ENCODE measurements around the gene ALOX15. TPM values are rescaled to one million over a fixed set of nuclear protein-coding genes. Genes with fewer than 3 reads are reported as not detected.
A peak's percentile ranks its signal among the peaks of the same experiment; 100 is the strongest.
"Not testable (repeated sequence)": the region's sequence is repeated elsewhere in the genome, so short reads cannot be mapped to it uniquely, and the experiment has no call there.

Gene ALOX15
- total RNA-seq, 4 donors from 2014 or later = not detected

GRCh38 chr17:4596636-4597380 lies 44.7 kb downstream of the ALOX15 start:
- H3K27ac ChIP-seq = no peak overlapping the region
- H3K4me1 ChIP-seq = no peaks in the 10 kb centered on the region
- intact Hi-C loops (cut with DNase I) = no loop called here
- DNase-seq = no peak
- TF ChIP-seq CTCF (IDR thresholded peaks at IDR 0.05) = no peak
- TF ChIP-seq POLR2A (IDR thresholded peaks at IDR 0.05) = no peak
- no peaks in the 10 kb centered on the region for H3K9me3 ChIP-seq
- H3K27me3 ChIP-seq = no peaks in the 10 kb centered on the region
- H3K4me3 ChIP-seq (replicated peaks in 1 of 3) = no peak overlapping the region
- H3K36me3 ChIP-seq = no peaks in the 10 kb centered on the region
- 96 to 98% methylated on average over 21 to 26 of the region's 36 CpGs for WGBS, 2 donors

GRCh38 chr17:4595685-4596342 lies 45.7 kb downstream of the ALOX15 start:
- WGBS, 2 donors = 91 to 97% methylated on average over 10 to 11 of the region's 23 CpGs
- H3K9me3 ChIP-seq; H3K27me3 ChIP-seq; H3K27ac ChIP-seq; H3K4me3 ChIP-seq (replicated peaks in 1 of 3); intact Hi-C loops (cut with DNase I); H3K4me1 ChIP-seq; H3K36me3 ChIP-seq; DNase-seq: not testable (repeated sequence)

- Histone ChIP-seq H3K27ac (no peak overlapping the region), H3K36me3 (no peaks in the 10 kb centered on the region), H3K9me3 (no peaks in the 10 kb centered on the region), H3K4me3 (replicated peaks in 1 of 3) (no peak overlapping the region), H3K27me3 (no peaks in the 10 kb centered on the region), H3K4me1 (no peaks in the 10 kb centered on the region)
- intact Hi-C loops (cut with DNase I) = no loop called here
- WGBS, 2 donors = 34 to 70% methylated on average over 6 to 13 of the region's 29 CpGs
- peak; percentile 13 to 22 for DNase-seq
- TF ChIP-seq POLR2A (IDR thresholded peaks at IDR 0.05) = no peak
- TF ChIP-seq CTCF (IDR thresholded peaks at IDR 0.05) = peak in 3 of 6 experiments; percentile 7 to 39 (median 36)
Measured at GRCh38 chr17:4594931-4595684, 46.4 kb downstream of the ALOX15 start.

- 83 to 85% methylated on average over 7 of the region's 7 CpGs for WGBS, 2 donors
- intact Hi-C loops (cut with DNase I) = no loop called here
- no peak overlapping the region for H3K27ac ChIP-seq
Measured at GRCh38 chr17:4594406-4594805, 47.1 kb downstream of the ALOX15 start.

More at GRCh38 chr17:4594406-4594805, 47.1 kb downstream of the ALOX15 start:
- no peak overlapping the region for H3K4me3 ChIP-seq (replicated peaks in 1 of 3)
- no peaks in the 10 kb centered on the region for H3K9me3 ChIP-seq
- H3K36me3 ChIP-seq = no peaks in the 10 kb centered on the region
- no peaks in the 10 kb centered on the region for H3K27me3 ChIP-seq
- DNase-seq = no peak
- H3K4me1 ChIP-seq = no peaks in the 10 kb centered on the region
- TF ChIP-seq CTCF (IDR thresholded peaks at IDR 0.05) (no peak), POLR2A (IDR thresholded peaks at IDR 0.05) (no peak)
